ENCODE data around the gene PRDM15. TPM values are rescaled to one million over a fixed set of nuclear protein-coding genes. Genes with fewer than 3 reads are reported as not detected.
A peak's percentile ranks its signal among the peaks of the same experiment; 100 is the strongest.

Gene PRDM15
- total and polyA plus RNA-seq, 2 donors (not counting 1 experiment from before 2014, with no cell fraction given), result 2.3 to 3.6 TPM

DNA sequence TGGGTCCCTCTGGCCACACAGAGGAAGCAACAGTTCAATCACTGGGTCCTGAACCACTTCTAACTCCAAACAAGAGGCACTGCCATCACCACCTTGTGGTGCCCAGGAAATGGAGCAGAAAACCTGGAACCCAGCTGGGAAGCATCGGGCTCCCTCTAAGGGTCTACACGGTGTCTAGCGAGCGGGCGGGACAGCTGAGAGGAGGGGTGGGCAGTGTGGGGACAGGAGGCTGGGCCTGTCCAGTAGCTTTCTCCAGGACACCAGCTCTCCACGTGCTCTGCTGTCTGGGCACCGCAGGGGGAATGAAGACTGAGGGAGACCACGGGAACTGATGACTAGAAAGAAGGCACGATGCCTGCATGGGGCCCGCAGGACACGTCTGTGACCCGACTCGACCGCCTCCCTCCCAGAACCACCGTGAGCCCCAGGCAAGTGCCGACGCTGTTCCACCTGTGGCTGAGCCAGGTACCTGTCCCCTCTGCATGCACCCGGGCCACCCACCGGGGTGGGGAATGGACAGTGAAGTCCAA, 5.4 kb upstream of the PRDM15 start:
- Histone ChIP-seq H4K20me1 (ENCODE audit: control insufficient read depth, extremely low read depth, insufficient read depth, low read length) (no peaks in the 10 kb centered on the region), H3K4me2 (ENCODE audit: extremely low read depth, insufficient read depth, low read length) (no peak overlapping the region), H3K9ac (ENCODE audit: insufficient read depth, low read length) (no peak overlapping the region), H3K36me3 (ENCODE audit: control insufficient read depth, insufficient read depth, low read length) (no peaks in the 10 kb centered on the region), H3K79me2 (ENCODE audit: control insufficient read depth, insufficient read depth, low read length) (no peaks in the 10 kb centered on the region), H3K9me3 (ENCODE audit: control insufficient read depth, insufficient read depth, low read depth, low read length) (no peaks in the 10 kb centered on the region), H3K4me1 (ENCODE audit: control insufficient read depth, extremely low read depth, insufficient read depth, low read length) (no peaks in the 10 kb centered on the region), H3K27me3 (ENCODE audit: control insufficient read depth, insufficient read depth, low read length) (no peaks in the 10 kb centered on the region), H2AFZ (ENCODE audit: low read length) (no peak overlapping the region), H3K27ac (ENCODE audit: insufficient read depth, low read length) (no peak overlapping the region), H3K4me3 (replicated peaks in 1 of 4; ENCODE audit: control extremely low read depth in 1 of 4, insufficient read depth in 1 of 4, low read depth in 3 of 4, low read length in 4 of 4) (no peak overlapping the region)
- no peak for DNase-seq (ENCODE audit: low read depth in 2 of 2)
- no peak for TF ChIP-seq EZH2 (IDR thresholded peaks at IDR 0.05; ENCODE audit: low read length, missing control alignments)
- TF ChIP-seq, protein P1, sequence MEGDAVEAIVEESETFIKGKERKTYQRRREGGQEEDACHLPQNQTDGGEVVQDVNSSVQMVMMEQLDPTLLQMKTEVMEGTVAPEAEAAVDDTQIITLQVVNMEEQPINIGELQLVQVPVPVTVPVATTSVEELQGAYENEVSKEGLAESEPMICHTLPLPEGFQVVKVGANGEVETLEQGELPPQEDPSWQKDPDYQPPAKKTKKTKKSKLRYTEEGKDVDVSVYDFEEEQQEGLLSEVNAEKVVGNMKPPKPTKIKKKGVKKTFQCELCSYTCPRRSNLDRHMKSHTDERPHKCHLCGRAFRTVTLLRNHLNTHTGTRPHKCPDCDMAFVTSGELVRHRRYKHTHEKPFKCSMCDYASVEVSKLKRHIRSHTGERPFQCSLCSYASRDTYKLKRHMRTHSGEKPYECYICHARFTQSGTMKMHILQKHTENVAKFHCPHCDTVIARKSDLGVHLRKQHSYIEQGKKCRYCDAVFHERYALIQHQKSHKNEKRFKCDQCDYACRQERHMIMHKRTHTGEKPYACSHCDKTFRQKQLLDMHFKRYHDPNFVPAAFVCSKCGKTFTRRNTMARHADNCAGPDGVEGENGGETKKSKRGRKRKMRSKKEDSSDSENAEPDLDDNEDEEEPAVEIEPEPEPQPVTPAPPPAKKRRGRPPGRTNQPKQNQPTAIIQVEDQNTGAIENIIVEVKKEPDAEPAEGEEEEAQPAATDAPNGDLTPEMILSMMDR (conservative IDR thresholded peaks at IDR 0.05 in 1 of 2, IDR thresholded peaks at IDR 0.05 in 1 of 2; ENCODE audit: low read depth in 1 of 2, low read length in 2 of 2), result no peak

DNA sequence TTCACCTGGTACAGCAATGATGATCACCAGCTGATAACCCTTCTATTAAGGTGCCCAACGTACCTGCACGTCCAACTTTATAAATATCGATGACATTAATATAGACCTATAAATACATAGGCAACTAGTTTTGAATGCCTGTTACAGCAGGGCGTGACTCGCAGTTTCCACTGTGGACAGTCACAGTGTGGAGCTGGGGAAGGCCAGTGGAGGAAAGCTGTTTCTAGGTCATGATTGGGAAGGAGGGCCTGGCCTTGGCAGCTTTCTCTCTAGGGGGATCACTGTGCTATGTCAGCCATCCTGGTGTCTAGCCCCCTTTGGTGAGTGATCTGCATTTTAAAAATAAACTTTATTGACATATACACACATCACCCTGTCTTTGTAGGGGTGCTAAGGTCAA, 4.4 kb upstream of the PRDM15 start:
- Histone ChIP-seq H3K27me3 (ENCODE audit: control insufficient read depth, insufficient read depth, low read length) (no peaks in the 10 kb centered on the region), H3K9ac (ENCODE audit: insufficient read depth, low read length) (no peak overlapping the region), H3K79me2 (ENCODE audit: control insufficient read depth, insufficient read depth, low read length) (no peaks in the 10 kb centered on the region), H4K20me1 (ENCODE audit: control insufficient read depth, extremely low read depth, insufficient read depth, low read length) (no peaks in the 10 kb centered on the region), H3K4me1 (ENCODE audit: control insufficient read depth, extremely low read depth, insufficient read depth, low read length) (no peaks in the 10 kb centered on the region), H3K4me2 (ENCODE audit: extremely low read depth, insufficient read depth, low read length) (no peak overlapping the region), H3K27ac (ENCODE audit: insufficient read depth, low read length) (no peak overlapping the region), H2AFZ (ENCODE audit: low read length) (no peak overlapping the region), H3K9me3 (ENCODE audit: control insufficient read depth, insufficient read depth, low read depth, low read length) (no peaks in the 10 kb centered on the region), H3K4me3 (replicated peaks in 1 of 4; ENCODE audit: control extremely low read depth in 1 of 4, insufficient read depth in 1 of 4, low read depth in 3 of 4, low read length in 4 of 4) (no peak overlapping the region), H3K36me3 (ENCODE audit: control insufficient read depth, insufficient read depth, low read length) (no peaks in the 10 kb centered on the region)
- TF ChIP-seq EZH2 (IDR thresholded peaks at IDR 0.05; ENCODE audit: low read length, missing control alignments), result no peak
- DNase-seq (ENCODE audit: low read depth in 2 of 2), result peak in 1 of 2 donors; percentile 4

DNA sequence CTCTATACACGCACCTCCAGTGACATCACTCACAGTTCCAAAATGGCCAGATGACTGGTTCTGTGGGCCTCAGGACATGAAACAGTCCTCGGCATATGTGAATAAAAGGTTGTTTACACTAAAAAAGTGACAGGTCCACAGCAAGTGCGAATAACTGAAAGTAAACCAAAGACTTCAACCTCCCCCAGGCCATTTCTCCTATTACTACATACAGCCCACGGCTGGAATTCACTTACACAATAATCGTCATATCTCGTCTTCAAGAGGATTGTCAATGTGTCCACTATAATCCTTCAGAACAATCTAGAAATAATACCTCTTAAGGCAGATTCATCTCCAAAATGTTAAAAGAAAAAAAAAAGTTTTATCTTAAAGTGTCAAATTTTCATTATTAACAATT, 1.9 kb upstream of the PRDM15 start:
- DNase-seq (ENCODE audit: low read depth in 2 of 2), result no peak
- Histone ChIP-seq H3K4me3 (replicated peaks in 1 of 4; ENCODE audit: control extremely low read depth in 1 of 4, insufficient read depth in 1 of 4, low read depth in 3 of 4, low read length in 4 of 4) (no peak overlapping the region), H3K79me2 (ENCODE audit: control insufficient read depth, insufficient read depth, low read length) (peaks cover 14% of the 10 kb centered on the region)

More for the DNA sequence above, 1.9 kb upstream of the PRDM15 start:
- Histone ChIP-seq H4K20me1 (ENCODE audit: control insufficient read depth, extremely low read depth, insufficient read depth, low read length) (no peaks in the 10 kb centered on the region), H3K4me1 (ENCODE audit: control insufficient read depth, extremely low read depth, insufficient read depth, low read length) (no peaks in the 10 kb centered on the region), H3K9me3 (ENCODE audit: control insufficient read depth, insufficient read depth, low read depth, low read length) (no peaks in the 10 kb centered on the region), H3K36me3 (ENCODE audit: control insufficient read depth, insufficient read depth, low read length) (no peaks in the 10 kb centered on the region), H3K9ac (ENCODE audit: insufficient read depth, low read length) (no peak overlapping the region), H3K27ac (ENCODE audit: insufficient read depth, low read length) (no peak overlapping the region), H3K27me3 (ENCODE audit: control insufficient read depth, insufficient read depth, low read length) (no peaks in the 10 kb centered on the region), H2AFZ (ENCODE audit: low read length) (no peak overlapping the region), H3K4me2 (ENCODE audit: extremely low read depth, insufficient read depth, low read length) (no peak overlapping the region)
- TF ChIP-seq, protein P1 (conservative IDR thresholded peaks at IDR 0.05 in 1 of 2, IDR thresholded peaks at IDR 0.05 in 1 of 2; ENCODE audit: low read depth in 1 of 2, low read length in 2 of 2), result no peak
- TF ChIP-seq EZH2 (IDR thresholded peaks at IDR 0.05; ENCODE audit: low read length, missing control alignments), result no peak

Data from fibroblast of lung (primary cell).